Adrenal gland (tissue), 5 donors: ENCODE measurements around the gene RHOBTB3.

Experiments
- POLR2A ChIP-seq, 2 donors: fragments of 450-650 bp; IDR thresholded peaks; one replicate each; pipeline ENCODE4 v1.6.1; 2017; ENCODE audit warnings: antibody characterized with exemption in 2 of 2, mild to moderate bottlenecking in 2 of 2, moderate library complexity in 1 of 2
- TF ChIP-seq, protein P1 (sequence below), 6 experiments: fragments of 450-650 bp in 4 of 6; fragments of 200-600 bp in 2 of 6; sonication (generic) in 1 of 6; IDR thresholded peaks; 1 replicate in 5 of 6; 2 replicates in 1 of 6; pipeline versions ENCODE4 v1.5.1 to v1.8.0; 2016 to 2021; ENCODE audit warnings: antibody characterized with exemption in 6 of 6, mild to moderate bottlenecking in 2 of 6, moderate library complexity in 1 of 6
- donor health status: DM: no; HTN: no; CAD: no.

DNA sequence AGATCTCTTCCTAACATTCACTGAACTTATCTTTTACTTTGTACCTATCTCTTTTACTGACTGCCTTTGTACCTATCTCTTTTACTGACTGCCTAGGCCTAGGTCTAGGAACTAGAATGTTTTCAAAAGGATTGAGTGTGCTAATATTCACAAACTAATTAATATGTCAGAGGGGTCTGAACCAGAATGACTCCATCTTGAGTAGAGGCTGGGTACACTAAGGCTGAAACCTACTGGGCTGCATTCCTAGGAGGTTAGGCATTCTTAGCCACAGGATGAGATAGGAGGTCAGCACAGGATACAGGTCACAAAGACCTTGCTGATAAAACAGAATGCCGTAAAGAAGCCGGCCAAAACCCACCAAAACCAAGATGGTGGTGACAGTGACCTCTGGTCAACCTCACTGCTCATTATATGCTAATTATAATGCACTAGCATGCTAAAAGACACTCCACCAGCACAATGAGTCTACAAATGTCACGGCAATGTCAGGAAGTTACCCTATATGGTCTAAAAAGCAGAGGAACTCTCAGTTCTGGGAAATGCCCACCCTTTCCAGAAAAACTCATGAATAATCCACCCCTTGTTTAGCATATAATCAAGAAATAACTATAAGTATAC, 2.5 kb upstream of the RHOBTB3 start:
- TF ChIP-seq, protein P1, sequence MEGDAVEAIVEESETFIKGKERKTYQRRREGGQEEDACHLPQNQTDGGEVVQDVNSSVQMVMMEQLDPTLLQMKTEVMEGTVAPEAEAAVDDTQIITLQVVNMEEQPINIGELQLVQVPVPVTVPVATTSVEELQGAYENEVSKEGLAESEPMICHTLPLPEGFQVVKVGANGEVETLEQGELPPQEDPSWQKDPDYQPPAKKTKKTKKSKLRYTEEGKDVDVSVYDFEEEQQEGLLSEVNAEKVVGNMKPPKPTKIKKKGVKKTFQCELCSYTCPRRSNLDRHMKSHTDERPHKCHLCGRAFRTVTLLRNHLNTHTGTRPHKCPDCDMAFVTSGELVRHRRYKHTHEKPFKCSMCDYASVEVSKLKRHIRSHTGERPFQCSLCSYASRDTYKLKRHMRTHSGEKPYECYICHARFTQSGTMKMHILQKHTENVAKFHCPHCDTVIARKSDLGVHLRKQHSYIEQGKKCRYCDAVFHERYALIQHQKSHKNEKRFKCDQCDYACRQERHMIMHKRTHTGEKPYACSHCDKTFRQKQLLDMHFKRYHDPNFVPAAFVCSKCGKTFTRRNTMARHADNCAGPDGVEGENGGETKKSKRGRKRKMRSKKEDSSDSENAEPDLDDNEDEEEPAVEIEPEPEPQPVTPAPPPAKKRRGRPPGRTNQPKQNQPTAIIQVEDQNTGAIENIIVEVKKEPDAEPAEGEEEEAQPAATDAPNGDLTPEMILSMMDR (IDR thresholded peaks at IDR 0.05), result no peak
- no peak for TF ChIP-seq POLR2A (IDR thresholded peaks at IDR 0.05)
